Astrocyte (in vitro differentiated cells and primary cell): Measurements from ENCODE around the gene CDC34. TPM values are rescaled to one million over a fixed set of nuclear protein-coding genes. Genes with fewer than 3 reads are reported as not detected.

Source experiments
- DNase-seq: peaks from one replicate; pipeline ENCODE4 v3.0.0-alpha.2; 2010; ENCODE audit warnings: low read depth
- FAIRE-seq: peaks from 2 replicates; lab custom pipeline; 2011; peaks lifted over from hg19 to GRCh38; lab: Jason Lieb, UNC
- H2AFZ ChIP-seq: 2 replicates; pipeline ENCODE4 v1.6.0; 2012; ENCODE audit warnings: low read depth, low read length, inconsistent platforms
- H3K27ac ChIP-seq: 2 replicates; pipeline ENCODE4 v1.5.1; 2011; ENCODE audit warnings: low read depth, low read length, inconsistent platforms
- H3K27me3 ChIP-seq: 2 replicates; pipeline ENCODE4 v1.6.0; 2011; ENCODE audit warnings: low read length, inconsistent platforms; ENCODE audit not compliant: insufficient read depth
- H3K36me3 ChIP-seq: 2 replicates; pipeline ENCODE4 v1.5.1; 2011; ENCODE audit warnings: low read length, inconsistent platforms; ENCODE audit not compliant: insufficient read depth
- H3K4me1 ChIP-seq: 2 replicates; pipeline ENCODE4 v1.5.1; 2011; ENCODE audit warnings: low read length, inconsistent platforms; ENCODE audit not compliant: insufficient read depth
- H3K4me2 ChIP-seq: 2 replicates; pipeline ENCODE4 v1.6.0; 2012; ENCODE audit warnings: low read length, inconsistent platforms
- H3K4me3 ChIP-seq: 2 replicates; pipeline ENCODE4 v1.5.1; 2011; ENCODE audit warnings: low read depth, mild to moderate bottlenecking, low read length, inconsistent platforms; ENCODE audit not compliant: insufficient read depth
- H3K79me2 ChIP-seq: 2 replicates; pipeline ENCODE4 v1.6.0; 2012; ENCODE audit warnings: mild to moderate bottlenecking, low read length, inconsistent platforms; ENCODE audit not compliant: insufficient read depth
- H3K9ac ChIP-seq: 2 replicates; pipeline ENCODE4 v1.6.0; 2012; ENCODE audit warnings: mild to moderate bottlenecking, low read length, inconsistent platforms
- H3K9me3 ChIP-seq: 2 replicates; pipeline ENCODE4 v1.5.1; 2012; ENCODE audit warnings: low read depth, mild to moderate bottlenecking, low read length, inconsistent platforms; ENCODE audit not compliant: insufficient read depth
- H4K20me1 ChIP-seq: 2 replicates; pipeline ENCODE4 v1.6.0; 2012; ENCODE audit warnings: low read length, inconsistent platforms; ENCODE audit not compliant: insufficient read depth
- H3K27ac Mint-ChIP-seq: one replicate; pipeline ENCODE4 v1.8.0; 2021; ENCODE audit warnings: mild to moderate bottlenecking, mixed read lengths; ENCODE audit not compliant: unreplicated experiment
- H3K27me3 Mint-ChIP-seq: one replicate; pipeline ENCODE4 v1.8.0; 2021; ENCODE audit warnings: low read depth, mixed read lengths; ENCODE audit not compliant: unreplicated experiment
- H3K36me3 Mint-ChIP-seq: one replicate; pipeline ENCODE4 v1.8.0; 2021; ENCODE audit warnings: low read depth, mixed read lengths; ENCODE audit not compliant: unreplicated experiment
- H3K4me1 Mint-ChIP-seq: one replicate; pipeline ENCODE4 v1.8.0; 2021; ENCODE audit warnings: low read depth, mixed read lengths; ENCODE audit not compliant: unreplicated experiment
- H3K4me3 Mint-ChIP-seq: one replicate; pipeline ENCODE4 v1.8.0; 2021; ENCODE audit warnings: mild to moderate bottlenecking, moderate library complexity, mixed read lengths; ENCODE audit not compliant: unreplicated experiment
- H3K9me3 Mint-ChIP-seq: one replicate; pipeline ENCODE4 v1.8.0; 2021; ENCODE audit warnings: mild to moderate bottlenecking, mixed read lengths; ENCODE audit not compliant: unreplicated experiment
- CTCF ChIP-seq: IDR thresholded peaks from 2 replicates; pipeline ENCODE4 v1.5.1; 2011; ENCODE audit warnings: low read depth, mild to moderate bottlenecking, inconsistent platforms, low read length, moderate library complexity; ENCODE audit not compliant: insufficient read depth
- EZH2 ChIP-seq: IDR thresholded peaks from 2 replicates; pipeline ENCODE4 v1.6.1; 2012; ENCODE audit warnings: mild to moderate bottlenecking, low read length, inconsistent platforms; ENCODE audit not compliant: insufficient read depth
- total RNA-seq: library from RNA; stranded (reverse); gene quantifications from 2 replicates; pipeline ENCODE4 v1.2.1, GENCODE V29; 2021

The CDC34 gene
- total RNA-seq, 1 donor from 2014 or later: 190 TPM

GRCh38 chr19:585551-586110 is 54.1 kb downstream of the CDC34 start:
- H2AFZ ChIP-seq: no peak overlapping the region
- no peaks in the 10 kb centered on the region for H3K9me3 Mint-ChIP-seq
- TF ChIP-seq CTCF (no peak), EZH2 (no peak)
- H3K4me2 ChIP-seq: no peak overlapping the region
- H3K9me3 ChIP-seq: no peaks in the 10 kb centered on the region
- no peak overlapping the region for H3K9ac ChIP-seq
- FAIRE-seq: no peak
- H3K4me3 Mint-ChIP-seq: no peak overlapping the region
- peaks cover 10% of the 10 kb centered on the region for H3K79me2 ChIP-seq
- peaks cover 5% of the 10 kb centered on the region for H3K36me3 ChIP-seq
- no peaks in the 10 kb centered on the region for H3K27me3 ChIP-seq
- no peak overlapping the region for H3K27ac ChIP-seq
- peaks cover 19% of the 10 kb centered on the region for H3K4me1 Mint-ChIP-seq
- H3K4me3 ChIP-seq: no peak overlapping the region
- peaks cover 2% of the 10 kb centered on the region for H3K27me3 Mint-ChIP-seq
- peaks cover 31% of the 10 kb centered on the region for H3K4me1 ChIP-seq
- DNase-seq: no peak
- H3K36me3 Mint-ChIP-seq: peaks cover 8% of the 10 kb centered on the region
- H4K20me1 ChIP-seq: peaks cover 50% of the 10 kb centered on the region
- peak overlapping the region; percentile 47 for H3K27ac Mint-ChIP-seq

GRCh38 chr19:588093-588740 is 56.7 kb downstream of the CDC34 start:
- H3K79me2 ChIP-seq: no peaks in the 10 kb centered on the region
- H2AFZ ChIP-seq: no peak overlapping the region
- Mint-ChIP-seq H3K36me3 (peaks cover 3% of the 10 kb centered on the region), H3K27ac (no peak overlapping the region), H3K4me3 (no peak overlapping the region), H3K4me1 (peaks cover 13% of the 10 kb centered on the region), H3K9me3 (no peaks in the 10 kb centered on the region), H3K27me3 (peaks cover 14% of the 10 kb centered on the region)
- H3K9me3 ChIP-seq: no peaks in the 10 kb centered on the region
- H3K4me1 ChIP-seq: peaks cover 32% of the 10 kb centered on the region
- no peak for FAIRE-seq
- no peak for DNase-seq
- H3K27ac ChIP-seq: no peak overlapping the region
- H3K9ac ChIP-seq: no peak overlapping the region
- H3K4me3 ChIP-seq: no peak overlapping the region
- H4K20me1 ChIP-seq: peaks cover 56% of the 10 kb centered on the region
- no peaks in the 10 kb centered on the region for H3K27me3 ChIP-seq
- H3K36me3 ChIP-seq: no peaks in the 10 kb centered on the region
- TF ChIP-seq EZH2 (no peak), CTCF (no peak)
- H3K4me2 ChIP-seq: peak overlapping the region; percentile 63
